ENCODE results near the gene FST. TPM values are rescaled to one million over a fixed set of nuclear protein-coding genes. Genes with fewer than 3 reads are reported as not detected.

The FST gene
- total RNA-seq, result 29.1 and 66.0 TPM in 2 replicates

DNA sequence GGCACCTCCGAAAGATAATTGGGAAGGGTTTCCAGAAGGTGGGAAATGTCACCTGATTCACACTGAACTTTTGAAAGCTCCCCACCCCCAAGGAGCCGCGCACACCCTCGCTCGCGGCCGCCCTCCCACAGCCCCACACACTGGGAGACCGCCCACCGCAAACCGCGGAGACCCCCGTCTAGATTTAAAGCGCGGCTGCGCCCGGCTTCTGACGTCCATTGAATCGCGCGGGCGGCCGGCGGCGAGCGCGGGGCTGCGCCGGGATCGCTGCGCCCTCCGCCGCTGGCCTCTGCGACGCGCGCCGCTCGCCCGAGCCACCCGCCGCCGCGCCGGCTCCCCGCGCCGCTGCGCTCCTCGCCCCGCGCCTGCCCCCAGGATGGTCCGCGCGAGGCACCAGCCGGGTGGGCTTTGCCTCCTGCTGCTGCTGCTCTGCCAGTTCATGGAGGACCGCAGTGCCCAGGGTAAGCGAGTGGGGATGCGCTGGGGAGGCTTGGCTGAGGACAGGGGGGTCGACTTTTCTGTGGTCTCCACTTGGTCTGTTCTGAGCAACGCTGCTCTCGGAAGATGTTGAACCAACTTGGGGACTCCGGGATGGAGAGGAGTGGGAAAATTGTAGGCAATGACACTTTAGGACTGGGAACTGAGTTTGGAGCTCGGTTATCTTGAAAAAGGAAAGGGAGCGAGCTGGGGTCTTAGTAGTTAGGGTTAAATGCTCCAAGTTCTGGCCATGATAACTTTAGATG is at the start of gene FST:
FST (plus strand) TSS at position 214 of the 743 bp plus-strand sequence; CDS start at position 377, 163 bp downstream.

Other genes with a start within 250 kb of the FST start
- gene NDUFS4, start 80.0 kb downstream of the FST start, total RNA-seq, result 150 and 151 TPM in 2 replicates

All from bronchial smooth muscle cell (primary cell).